HG02571 (cell line): ENCODE measurements around the gene TMEM120B.

Experiments used
- ATAC-seq: cut with Tn5 transposase; IDR thresholded peaks from one replicate; pipeline ENCODE4 v1.9.1; 2021; ENCODE audit warnings: mild to moderate bottlenecking, moderate library complexity; ENCODE audit not compliant: unreplicated experiment

The TMEM120B gene

DNA sequence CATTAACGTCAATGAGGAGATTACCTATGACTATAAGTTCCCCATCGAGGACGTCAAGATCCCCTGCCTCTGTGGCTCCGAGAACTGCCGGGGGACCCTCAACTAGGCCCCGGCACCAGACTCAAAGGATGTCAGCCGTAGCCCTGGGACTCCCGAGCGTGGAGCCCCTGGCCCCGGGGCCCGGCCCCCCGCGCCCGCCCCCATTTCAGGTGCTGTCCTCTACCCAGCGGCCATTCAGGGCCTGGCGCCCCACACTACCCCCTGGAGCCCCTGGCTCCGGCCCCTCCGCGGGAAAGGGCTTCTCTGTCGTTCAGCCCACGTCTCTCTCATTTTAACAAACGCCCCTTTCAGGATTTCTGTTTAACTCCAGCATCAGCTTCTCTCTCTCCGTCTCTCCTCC, 117.6 kb downstream of the TMEM120B start:
- ATAC-seq = no peak

DNA sequence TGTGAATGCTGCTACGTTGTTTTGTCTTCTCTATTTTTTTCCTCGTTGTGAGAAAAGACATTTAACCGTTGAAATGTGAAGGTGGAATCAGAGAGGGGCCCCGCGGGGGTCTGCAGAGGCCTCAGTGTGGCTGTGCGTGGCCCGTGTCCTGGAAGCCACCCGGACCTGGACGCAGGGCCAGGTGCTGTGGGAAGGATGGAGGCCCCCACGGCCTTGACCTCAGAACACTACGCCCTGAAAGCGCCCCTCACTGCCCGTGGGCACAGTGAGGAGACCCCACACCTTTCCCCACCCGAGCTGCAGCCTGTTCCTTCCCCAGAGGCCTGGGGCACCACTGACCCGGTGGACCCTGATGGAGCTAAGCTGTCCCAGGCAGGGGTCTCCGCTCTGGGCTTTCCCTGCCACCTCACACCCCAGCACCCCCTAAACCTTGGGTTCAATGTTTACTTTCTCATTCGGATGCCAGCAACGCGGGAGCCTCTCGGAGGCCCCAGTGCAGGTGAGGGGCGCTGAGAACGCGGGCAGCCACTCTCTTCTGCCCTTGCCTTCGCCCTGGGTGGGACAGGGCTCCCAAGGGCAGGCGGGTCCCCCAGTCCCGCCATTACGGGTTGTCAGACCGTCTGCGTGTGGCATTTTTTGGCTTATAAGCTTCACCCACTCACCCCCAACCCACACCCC, 118.2 kb downstream of the TMEM120B start:
- no peak for ATAC-seq
